GM12891 (cell line): Measurements from ENCODE around the gene CD4.

Experiments
- DNase-seq: peaks from one replicate; pipeline ENCODE4 v3.0.0; 2011; ENCODE audit warnings: low spot score; ENCODE audit not compliant: insufficient read length
- FAIRE-seq: peaks from 2 replicates; lab custom pipeline; 2011; peaks lifted over from hg19 to GRCh38; lab: Jason Lieb, UNC
- PAX5 ChIP-seq: IDR thresholded peaks from 2 replicates; pipeline ENCODE4 v1.6.1; 2011; ENCODE audit warnings: low read length, moderate library complexity, mild to moderate bottlenecking; ENCODE audit not compliant: insufficient read depth, severe bottlenecking
- POLR2A ChIP-seq: IDR thresholded peaks from 2 replicates; pipeline ENCODE4 v1.6.1; 2011; ENCODE audit warnings: low read depth, low read length, control low read depth
- POLR2AphosphoS5 ChIP-seq: IDR thresholded peaks from 2 replicates; pipeline ENCODE4 v1.6.1; 2011; ENCODE audit warnings: low read depth, low read length, control low read depth
- POU2F2 ChIP-seq: IDR thresholded peaks from 2 replicates; pipeline ENCODE4 v1.6.1; 2011; ENCODE audit warnings: low read depth, mild to moderate bottlenecking, control low read depth, low read length, moderate library complexity
- SPI1 ChIP-seq: IDR thresholded peaks from 2 replicates; pipeline ENCODE4 v1.6.1; 2011; ENCODE audit warnings: low read depth, low read length, control low read depth
- TAF1 ChIP-seq: IDR thresholded peaks from 2 replicates; pipeline ENCODE4 v1.6.1; 2011; ENCODE audit warnings: low read depth, low read length, control low read depth

CD4 gene

GRCh38 chr12:6778217-6778573 is 11.1 kb upstream of the CD4 start:
- FAIRE-seq (no peak), DNase-seq (no peak)
- TF ChIP-seq POU2F2, result no peak
- TF ChIP-seq POLR2AphosphoS5, result no peak
- TF ChIP-seq PAX5, result no peak

GRCh38 chr12:6778574-6779550 is 10.5 kb upstream of the CD4 start:
- FAIRE-seq, result peak; percentile 100
- TF ChIP-seq POU2F2 (no peak), SPI1 (no peak)

GRCh38 chr12:6779708-6780432 is 9.5 kb upstream of the CD4 start:
- TF ChIP-seq SPI1 (no peak), POLR2A (no peak), POU2F2 (no peak)
- FAIRE-seq, result no peak
- no peak for DNase-seq

More at GRCh38 chr12:6778574-6779550, 10.5 kb upstream of the CD4 start:
- DNase-seq, result no peak

GRCh38 chr12:6780573-6780972 is 8.8 kb upstream of the CD4 start:
- no peak for TF ChIP-seq POLR2A
- no peak for TF ChIP-seq TAF1
- no peak for TF ChIP-seq PAX5
- TF ChIP-seq POU2F2, result no peak
- TF ChIP-seq SPI1, result no peak
- no peak for TF ChIP-seq POLR2AphosphoS5
- DNase-seq (no peak), FAIRE-seq (peak; percentile 28)

GRCh38 chr12:6782119-6782518 is 7.2 kb upstream of the CD4 start:
- FAIRE-seq, result no peak
- TF ChIP-seq POLR2AphosphoS5, result no peak
- TF ChIP-seq SPI1, result no peak
- TF ChIP-seq POU2F2, result no peak
- no peak for TF ChIP-seq TAF1
- TF ChIP-seq POLR2A, result no peak
- TF ChIP-seq PAX5, result no peak
- no peak for DNase-seq

GRCh38 chr12:6782850-6783566 is 6.3 kb upstream of the CD4 start:
- FAIRE-seq (no peak), DNase-seq (no peak)
- TF ChIP-seq PAX5 (no peak), TAF1 (no peak), POLR2AphosphoS5 (no peak), POLR2A (no peak), POU2F2 (no peak), SPI1 (no peak)

GRCh38 chr12:6783828-6784227 is 5.5 kb upstream of the CD4 start:
- TF ChIP-seq SPI1 (no peak), TAF1 (no peak), POLR2AphosphoS5 (no peak), PAX5 (no peak), POU2F2 (no peak), POLR2A (no peak)
- DNase-seq (no peak), FAIRE-seq (no peak)

GRCh38 chr12:6784296-6784695 is 5.0 kb upstream of the CD4 start:
- DNase-seq, result no peak
- peak; percentile 55 for FAIRE-seq
- no peak for TF ChIP-seq POU2F2
- TF ChIP-seq POLR2A, result no peak
- no peak for TF ChIP-seq POLR2AphosphoS5
- no peak for TF ChIP-seq TAF1
- TF ChIP-seq PAX5, result no peak
- no peak for TF ChIP-seq SPI1

GRCh38 chr12:6784761-6785160 is 4.6 kb upstream of the CD4 start:
- no peak for TF ChIP-seq POLR2A
- no peak for TF ChIP-seq TAF1
- TF ChIP-seq PAX5, result no peak
- no peak for TF ChIP-seq POU2F2
- TF ChIP-seq SPI1, result no peak
- no peak for TF ChIP-seq POLR2AphosphoS5
- DNase-seq, result no peak

More at GRCh38 chr12:6784761-6785160, 4.6 kb upstream of the CD4 start:
- FAIRE-seq, result no peak
